ENCODE results near the gene SPNS2. TPM values are rescaled to one million over a fixed set of nuclear protein-coding genes. Genes with fewer than 3 reads are reported as not detected.

The SPNS2 gene
- total and polyA plus RNA-seq, 2 of the 8 experiments (the other 6 are each of a cell fraction or from before 2014, with no cell fraction given) = 1.2 to 1.5 TPM

DNA sequence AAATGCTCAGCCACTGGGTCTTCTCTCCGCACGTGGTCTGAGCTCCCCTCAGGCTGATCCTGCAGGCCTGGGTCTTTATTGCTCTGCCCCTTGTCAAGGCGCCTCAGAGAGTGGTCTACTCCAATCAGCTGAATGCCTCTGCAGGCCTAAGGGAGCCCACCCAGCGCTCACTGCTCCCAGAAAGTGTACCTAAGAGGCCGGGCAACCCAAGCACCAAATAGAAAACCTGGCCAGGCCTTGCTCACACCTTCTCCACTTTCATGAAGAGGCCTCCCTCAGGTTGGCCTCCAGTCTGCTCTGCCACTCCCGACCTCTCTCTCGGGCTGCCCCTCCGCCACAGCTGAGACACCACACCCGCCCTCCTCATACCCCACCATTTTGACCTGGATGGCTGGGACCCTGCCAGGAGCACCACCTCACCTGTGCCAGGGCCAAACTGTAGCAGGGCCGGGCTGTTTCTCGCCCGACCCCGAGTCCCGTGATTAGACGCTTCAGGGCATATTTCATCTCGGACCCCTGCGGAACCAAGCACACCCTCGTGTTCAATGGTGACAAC lies 55.8 kb downstream of the SPNS2 start:
- peak overlapping the region; percentile 39; the same call in 1 of the 2 replicates for H4K8ac ChIP-seq (ENCODE audit: extremely low read depth, insufficient read depth, low read length)

More for the DNA sequence above, 55.8 kb downstream of the SPNS2 start:
- Histone ChIP-seq H3K4ac (replicated peaks; ENCODE audit: insufficient read length, low read depth, low read length) (peak overlapping the region; percentile 21), H3K56ac (replicated peaks; ENCODE audit: insufficient read length, low read depth, low read length) (no peak overlapping the region), H2BK12ac (ENCODE audit: low read depth, low read length) (no peak overlapping the region), H3K27me3 (replicated peaks in 1 of 4; ENCODE audit: control insufficient read depth in 3 of 4, extremely low read depth in 1 of 4, insufficient read depth in 3 of 4, low read length in 3 of 4) (no peaks in the 10 kb centered on the region), H3K79me1 (ENCODE audit: low read depth, low read length) (peaks cover 13% of the 10 kb centered on the region), H3K9me3 (ENCODE audit: insufficient read depth in 2 of 2, low read depth in 1 of 2, low read length in 1 of 2) (no peaks in the 10 kb centered on the region), H3K4me2 (ENCODE audit: insufficient read depth in 1 of 2, low read depth in 2 of 2, low read length in 2 of 2) (peak overlapping the region; percentile 79 to 96), H2BK5ac (ENCODE audit: low read depth, low read length) (peak overlapping the region; percentile 87), H4K91ac (replicated peaks; ENCODE audit: insufficient read length, low read length) (peak overlapping the region; percentile 96), H2BK15ac (ENCODE audit: low read length) (peak overlapping the region; percentile 83; the same call in 1 of the 2 replicates), H3K4me1 (replicated peaks in 1 of 4; ENCODE audit: control insufficient read depth in 3 of 4, insufficient read depth in 4 of 4, low read length in 3 of 4) (peaks cover 6 to 17% (median 10%) of the 10 kb centered on the region in 4 experiments; a peak in 6 of 7 replicates), H3K18ac (ENCODE audit: extremely low read depth, low read length) (peak overlapping the region; percentile 32; the same call in 1 of the 2 replicates), H2BK120ac (replicated peaks; ENCODE audit: low read depth, low read length) (no peak overlapping the region), H2BK20ac (ENCODE audit: low read length) (no peak overlapping the region), H2AK5ac (ENCODE audit: low read depth, low read length) (no peak overlapping the region), H3K14ac (ENCODE audit: insufficient read length) (no peak overlapping the region), H4K5ac (ENCODE audit: insufficient read length, low read depth, low read length) (no peak overlapping the region), H3K9ac (replicated peaks in 1 of 4; ENCODE audit: extremely low read depth in 1 of 4, low read depth in 3 of 4, low read length in 3 of 4) (peak overlapping the region in 3 of 4 experiments; percentile 80 to 87 (median 84); a peak in 6 of 7 replicates), H2AFZ (ENCODE audit: low read length) (no peak overlapping the region), H3K23ac (ENCODE audit: insufficient read length) (no peak overlapping the region), H3K4me3 (ENCODE audit: extremely low read depth in 1 of 4, insufficient read depth in 2 of 4, low read depth in 3 of 4, low read length in 4 of 4) (peak overlapping the region; percentile 73 to 94 (median 84)), H4K20me1 (replicated peaks in 1 of 2; ENCODE audit: control insufficient read depth in 1 of 2, insufficient read depth in 2 of 2, low read length in 2 of 2) (peaks cover 0 to 7% of the 10 kb centered on the region in 2 experiments), H3K79me2 (ENCODE audit: control insufficient read depth in 1 of 2, insufficient read depth in 2 of 2, low read length in 2 of 2) (peaks cover 0 to 21% of the 10 kb centered on the region in 2 experiments; a peak in 3 of 4 replicates), H3K36me3 (ENCODE audit: control insufficient read depth in 2 of 4, insufficient read depth in 4 of 4, low read length in 3 of 4) (peaks cover 28 to 40% (median 35%) of the 10 kb centered on the region in 4 experiments; a peak in 7 of 8 replicates), H3K23me2 (ENCODE audit: low read depth, low read length) (peaks cover 14% of the 10 kb centered on the region; the same call in 1 of the 2 replicates), H3K27ac (ENCODE audit: low read depth, low read length) (peak overlapping the region; percentile 74; the same call in 1 of the 2 replicates)
- FAIRE-seq = no peak
- CTCF ChIA-PET (ENCODE audit: partially characterized antibody) = interaction anchor here (1.0 to 2.1 kb wide), 3 partner anchors 12 to 339 kb away, joined by 3 to 8 read pairs (median 3); no protein-coding TSS in a partner anchor
- DNase-seq (ENCODE audit: low read depth in 1 of 2, low spot score in 2 of 2) = no peak
- POLR2A ChIA-PET (ENCODE audit: partially characterized antibody) = interaction anchor here (0.6 to 32.8 kb wide), 9 partner anchors 8 to 154 kb away, joined by 3 to 546 read pairs (median 4); partner anchors contain the start of gene SMTNL2
- 15% methylated on average over 18 of the region's 18 CpGs; no CpG with 5 or more reads in 1 of the 2 experiments for WGBS, 2 experiments (ENCODE audit: extremely low coverage in 1 of 2, insufficient coverage in 1 of 2, insufficient read length in 1 of 2, insufficient replicate concordance in 2 of 2, low coverage in 1 of 2, low lambda C conversion rate in 2 of 2, missing lambda C conversion rate in 1 of 2)
- no peak for TF ChIP-seq POLR2A (IDR thresholded peaks at IDR 0.05; ENCODE audit: control extremely low read depth in 1 of 2, low read depth in 2 of 2, low read length in 2 of 2)
- 0 out of 4 replicates have a peak, but pooled peaks of 1 of the 2 experiments have one; percentile 7 for TF ChIP-seq SIN3A (conservative IDR thresholded peaks at IDR 0.05 in 1 of 2, IDR thresholded peaks at IDR 0.05 in 1 of 2; ENCODE audit: low read depth in 1 of 2, low read length in 2 of 2)
- peak; percentile 16 for TF ChIP-seq SAP30 (IDR thresholded peaks at IDR 0.05; ENCODE audit: insufficient read depth, insufficient replicate concordance, low read length)
